Loucy (cell line): ENCODE results near the gene LMO7.

Experiments
- CTCF ChIP-seq: fragments of 200-600 bp; sonication (generic); conservative IDR thresholded peaks from 2 replicates; pipeline ENCODE4 v1.5.1; 2014; ENCODE audit warnings: mild to moderate bottlenecking, antibody characterized with exemption, low read length
- EZH2phosphoT487 ChIP-seq: fragments of 200-600 bp; IDR thresholded peaks from 2 replicates; pipeline ENCODE4 v1.6.1; 2018; ENCODE audit warnings: antibody characterized with exemption, mild to moderate bottlenecking, moderate library complexity, borderline replicate concordance

GRCh38 chr13:75770164-75770563, 134.0 kb downstream of the LMO7 start:
- TF ChIP-seq CTCF: no peak
- no peak for TF ChIP-seq EZH2phosphoT487
